22Rv1 (cell line): ENCODE data around the gene TTYH1.

ENCODE experiments used
- ZFX ChIP-seq: fragments of 450-650 bp; IDR thresholded peaks from 2 replicates; pipeline ENCODE4 v1.6.1; 2017; ENCODE audit warnings: antibody characterized with exemption, borderline replicate concordance
- TF ChIP-seq, protein P1 (sequence below): fragments of 450-650 bp; IDR thresholded peaks from 2 replicates; pipeline ENCODE4 v1.5.1; 2017; ENCODE audit warnings: mild to moderate bottlenecking

GRCh38 chr19:54475706-54476105 is 60.4 kb downstream of the TTYH1 start:
- TF ChIP-seq, protein P1, sequence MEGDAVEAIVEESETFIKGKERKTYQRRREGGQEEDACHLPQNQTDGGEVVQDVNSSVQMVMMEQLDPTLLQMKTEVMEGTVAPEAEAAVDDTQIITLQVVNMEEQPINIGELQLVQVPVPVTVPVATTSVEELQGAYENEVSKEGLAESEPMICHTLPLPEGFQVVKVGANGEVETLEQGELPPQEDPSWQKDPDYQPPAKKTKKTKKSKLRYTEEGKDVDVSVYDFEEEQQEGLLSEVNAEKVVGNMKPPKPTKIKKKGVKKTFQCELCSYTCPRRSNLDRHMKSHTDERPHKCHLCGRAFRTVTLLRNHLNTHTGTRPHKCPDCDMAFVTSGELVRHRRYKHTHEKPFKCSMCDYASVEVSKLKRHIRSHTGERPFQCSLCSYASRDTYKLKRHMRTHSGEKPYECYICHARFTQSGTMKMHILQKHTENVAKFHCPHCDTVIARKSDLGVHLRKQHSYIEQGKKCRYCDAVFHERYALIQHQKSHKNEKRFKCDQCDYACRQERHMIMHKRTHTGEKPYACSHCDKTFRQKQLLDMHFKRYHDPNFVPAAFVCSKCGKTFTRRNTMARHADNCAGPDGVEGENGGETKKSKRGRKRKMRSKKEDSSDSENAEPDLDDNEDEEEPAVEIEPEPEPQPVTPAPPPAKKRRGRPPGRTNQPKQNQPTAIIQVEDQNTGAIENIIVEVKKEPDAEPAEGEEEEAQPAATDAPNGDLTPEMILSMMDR: no peak
- TF ChIP-seq ZFX: no peak
